SH-SY5Y (cell line): ENCODE measurements around the gene KCNK10.

Source experiments
- GATA2 ChIP-seq: IDR thresholded peaks from 2 replicates; pipeline ENCODE4 v1.6.1; 2011; ENCODE audit warnings: mild to moderate bottlenecking, low read depth, low read length
- GATA3 ChIP-seq: IDR thresholded peaks from 2 replicates; pipeline ENCODE4 v1.6.1; 2011; ENCODE audit warnings: low read depth, mild to moderate bottlenecking, low read length, moderate library complexity

- TF ChIP-seq GATA2 (no peak), GATA3 (no peak)
Measured at GRCh38 chr14:88296351-88296750, 26.7 kb downstream of the KCNK10 start.
